TTC549 (cell line): ENCODE results near the gene SIRPB1.
"Not testable (repeated sequence)": the region's sequence is repeated elsewhere in the genome, so short reads cannot be mapped to it uniquely, and the experiment has no call there.

ENCODE experiments used
- FAIRE-seq: peaks from 2 replicates; lab custom pipeline; 2012; peaks lifted over from hg19 to GRCh38; lab: Jason Lieb, UNC

SIRPB1 gene

DNA sequence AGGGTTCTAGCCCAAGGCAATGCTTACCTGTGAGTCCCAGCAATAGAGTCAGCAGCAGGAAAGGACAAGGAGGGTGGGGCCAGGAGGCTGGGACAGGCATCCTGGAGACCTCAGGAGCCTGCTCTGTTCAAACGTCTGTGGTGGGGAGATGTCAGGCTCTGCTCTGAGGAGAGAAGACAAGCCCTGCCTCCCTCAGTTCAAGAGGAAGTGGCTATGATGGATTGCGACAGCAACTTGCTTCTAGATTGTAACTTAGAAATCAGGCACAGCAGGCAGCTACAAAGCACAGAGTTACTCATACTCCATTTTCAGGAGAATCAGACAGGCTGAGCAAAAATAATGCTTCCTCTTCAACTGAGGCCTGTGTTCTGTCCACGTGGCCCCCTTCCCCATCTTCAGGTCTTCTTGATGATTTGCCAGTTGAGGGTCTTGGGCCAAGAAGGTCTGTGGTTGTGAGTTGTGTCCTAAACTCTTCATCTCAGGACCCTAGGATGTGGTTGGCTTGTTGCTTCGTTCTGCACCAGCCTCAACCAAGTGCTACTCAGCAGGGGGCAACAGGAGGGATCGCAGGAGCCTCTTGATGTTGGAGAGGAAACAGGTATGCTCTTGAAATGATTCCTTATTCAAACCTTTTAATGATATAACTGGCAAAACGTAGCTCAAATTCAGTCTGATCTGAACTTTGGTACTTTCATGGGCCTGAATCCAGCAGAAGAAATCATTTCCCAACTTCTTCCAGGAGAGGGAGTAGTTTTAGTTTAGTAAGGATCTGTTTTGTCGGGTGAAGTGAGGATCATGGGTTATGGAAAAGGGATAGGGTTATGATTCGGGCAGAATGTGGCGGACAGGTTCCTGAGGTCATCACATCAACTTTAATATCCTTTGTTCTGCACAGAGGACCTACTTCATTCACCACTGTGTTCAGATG lies 31.0 kb downstream of the SIRPB1 start:
- FAIRE-seq = no peak

DNA sequence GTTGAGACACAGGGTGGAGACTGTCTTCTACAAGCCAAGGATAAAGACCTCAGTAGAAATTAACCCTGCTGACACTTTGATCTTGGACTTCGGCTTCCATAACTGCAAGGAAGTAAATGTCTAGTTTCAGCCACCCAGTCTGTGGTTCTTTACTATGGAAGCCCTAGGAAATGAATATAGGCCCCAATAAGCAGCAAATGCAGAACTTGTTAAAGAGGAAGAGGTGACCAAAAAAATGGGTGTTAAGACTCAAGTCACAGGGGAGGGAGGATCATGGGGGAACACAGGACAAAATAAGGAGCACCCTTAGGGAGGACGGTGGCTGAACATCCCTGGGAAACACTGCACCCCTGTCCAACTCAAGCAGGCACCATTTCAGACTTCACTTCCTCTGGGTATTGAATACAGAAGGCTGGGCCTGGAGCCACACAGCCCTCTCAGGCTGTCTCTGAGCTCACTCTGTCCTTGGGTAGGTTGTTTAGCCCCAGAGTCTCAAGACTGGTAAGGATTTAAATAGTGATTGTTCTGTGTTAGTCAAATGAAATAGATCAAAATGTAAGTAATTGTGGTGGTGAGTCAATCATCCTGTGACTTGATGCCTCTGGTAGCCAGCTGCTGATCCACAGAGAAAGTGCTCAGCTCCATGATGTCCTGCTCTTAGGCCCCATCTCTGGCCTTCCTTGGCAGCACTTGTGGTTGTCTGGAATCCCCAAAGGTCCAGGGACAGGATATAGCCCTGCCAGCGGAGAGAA lies 31.9 kb downstream of the SIRPB1 start:
- FAIRE-seq = no peak

DNA sequence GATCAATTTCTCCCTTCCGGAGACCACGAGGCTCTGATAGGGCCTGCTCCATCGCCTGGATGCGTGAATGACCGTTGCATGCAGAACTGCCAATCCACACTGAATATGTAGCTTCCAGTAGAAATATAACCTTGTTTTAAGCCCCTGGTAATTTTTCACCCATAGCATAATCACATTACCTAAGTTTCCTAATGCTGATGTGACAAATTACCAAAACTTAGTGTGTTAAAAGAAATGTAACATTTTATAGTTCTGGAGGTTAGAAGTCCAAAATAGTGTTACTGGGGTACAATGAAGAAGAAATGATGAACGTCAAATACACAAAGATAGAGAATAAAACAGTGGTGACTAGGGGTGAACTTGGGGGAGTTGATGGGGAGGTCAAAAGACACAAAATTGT lies 40.3 kb downstream of the SIRPB1 start:
- no peak for FAIRE-seq

DNA sequence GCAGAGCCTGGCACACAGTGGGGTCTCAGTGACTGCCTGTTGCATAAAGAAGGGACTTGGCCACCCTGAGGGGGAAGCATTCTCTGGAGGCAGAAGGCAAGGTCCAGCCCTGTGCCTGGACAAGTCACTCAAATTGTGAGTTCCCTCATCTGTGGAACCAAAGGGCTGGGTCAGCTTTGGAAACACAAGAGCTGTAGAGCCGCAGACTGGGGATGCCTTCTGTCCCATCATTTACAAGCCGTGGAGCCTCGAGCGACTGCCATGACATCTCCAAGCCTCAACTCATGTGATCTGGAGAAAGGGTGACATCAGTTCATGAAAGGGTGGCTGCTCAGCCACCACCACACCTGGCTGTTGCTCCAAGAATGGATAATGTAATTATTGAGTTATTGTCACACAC lies 41.9 kb downstream of the SIRPB1 start:
- FAIRE-seq = no peak

DNA sequence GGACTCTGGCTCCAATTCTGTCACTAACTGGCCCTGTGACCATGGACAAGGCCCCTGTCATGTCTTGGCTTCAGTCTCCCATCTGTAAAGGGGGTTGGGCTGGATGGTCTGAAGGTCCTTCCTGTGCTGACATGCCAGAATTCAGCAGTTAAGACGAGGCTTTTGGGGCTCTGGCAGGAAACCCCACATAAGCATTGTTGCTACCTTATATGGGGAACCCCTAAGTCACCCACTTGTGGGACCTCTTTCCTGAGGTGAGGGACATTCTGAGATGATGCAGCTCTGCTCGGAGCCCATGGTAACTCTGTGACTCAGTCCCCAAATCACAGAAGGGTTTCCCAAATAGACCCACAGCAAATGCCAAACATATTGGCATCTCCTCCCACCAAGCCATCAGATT lies 42.5 kb downstream of the SIRPB1 start:
- FAIRE-seq = not testable (repeated sequence)

DNA sequence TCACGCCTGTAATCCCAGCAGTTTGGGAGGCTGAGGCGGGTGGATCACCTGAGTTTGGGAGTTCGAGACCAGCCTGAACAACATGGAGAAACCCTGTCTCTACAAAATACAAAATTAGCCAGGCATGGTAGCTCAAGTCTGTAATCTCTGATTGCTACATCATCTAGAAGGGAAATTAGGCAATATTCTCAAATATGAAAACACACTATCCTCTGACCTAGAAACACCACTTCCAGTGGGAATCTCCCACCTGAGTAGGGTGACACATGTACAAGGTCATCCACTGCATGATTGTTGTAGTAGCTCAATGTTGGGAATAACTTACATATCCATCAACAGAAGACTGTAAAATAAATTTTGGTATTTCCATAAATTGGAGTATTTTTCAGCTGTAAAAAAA lies 43.2 kb downstream of the SIRPB1 start:
- no peak for FAIRE-seq

DNA sequence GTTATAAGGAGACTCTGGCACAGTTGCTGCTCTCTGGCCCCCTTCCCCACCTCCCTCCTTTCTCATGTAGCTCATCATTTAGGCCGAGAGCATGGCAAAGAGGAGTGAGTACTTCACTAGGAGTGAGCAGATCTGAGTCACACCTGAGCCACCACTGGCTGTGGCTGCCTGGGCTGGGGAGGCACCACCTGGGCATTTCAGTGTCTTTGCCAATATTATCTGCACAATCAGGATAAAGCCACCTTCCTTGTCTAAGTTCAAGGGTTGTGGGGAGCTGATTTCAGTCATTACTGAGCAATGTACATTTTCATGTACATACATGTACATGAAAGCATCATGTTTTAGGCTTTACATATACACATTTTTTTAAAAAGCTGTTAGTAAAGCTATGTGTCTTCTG lies 43.8 kb downstream of the SIRPB1 start:
- FAIRE-seq = not testable (repeated sequence)

DNA sequence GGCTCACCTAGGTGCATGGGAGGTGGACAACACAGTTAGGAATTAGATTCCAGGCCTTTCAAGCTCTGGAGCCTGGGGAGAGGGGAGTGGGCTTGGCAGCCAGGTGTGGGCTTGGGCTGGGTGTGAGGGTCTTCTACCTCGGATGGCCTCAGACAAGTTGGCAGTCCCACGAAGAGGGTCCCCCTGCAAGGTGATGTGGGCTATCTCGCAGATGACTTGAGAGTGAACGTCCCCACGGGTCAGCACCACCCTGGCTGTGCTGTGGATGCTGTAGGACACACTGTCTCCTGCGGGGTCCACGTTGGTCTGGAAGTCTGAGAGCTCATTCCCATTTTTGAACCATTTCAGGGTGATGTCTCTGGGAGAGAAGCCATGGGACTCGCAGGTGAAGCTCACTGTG lies 48.2 kb downstream of the SIRPB1 start:
- not testable (repeated sequence) for FAIRE-seq
